HCT116 (cell line): Measurements from ENCODE around the gene COL5A2. TPM values are rescaled to one million over a fixed set of nuclear protein-coding genes. Genes with fewer than 3 reads are reported as not detected.

ENCODE experiments used
- ATAC-seq: fragments of 200-7000 bp; cut with Tn5 transposase; 2 replicates; pipeline ENCODE4 v1.9.1; 2020; ENCODE audit warnings: mild to moderate bottlenecking, moderate library complexity
- BruUV-seq: library from RNA; stranded (reverse); fragments of 400-500 nt; replicated peaks from 2 replicates; lab custom pipeline; 2021; lab: Mats Ljungman, UMichigan
- CTCF ChIA-PET: fragments of 300-600 bp; sonication (Branson Sonifier 250); formaldehyde crosslinking; loops from one replicate; lab custom pipeline; 2021; ENCODE audit warnings: antibody characterized with exemption; lab: Charles Lee
- POLR2A ChIA-PET: fragments of 300-600, 350-600 bp; sonication (Branson Sonifier 250); formaldehyde crosslinking; loops from one replicate; lab custom pipeline; 2021; ENCODE audit warnings: antibody characterized with exemption; lab: Charles Lee
- RAD21 ChIA-PET, 2 experiments: fragments of 300-600 bp; sonication (Branson Sonifier 250); formaldehyde crosslinking; loops; one replicate each; lab custom pipeline; 2023; ENCODE audit warnings: low total read pairs in 2 of 2; ENCODE audit not compliant: uncharacterized antibody in 2 of 2, unreplicated experiment in 2 of 2, low non-redundant PET in 1 of 2; lab: Charles Lee
- DNase-seq: peaks from one replicate; pipeline ENCODE4 v3.0.0-alpha.2; 2010; ENCODE audit warnings: low read depth, low spot score
- H2AFZ ChIP-seq: fragments of 200-600 bp; shearing (Covaris generic), sonication (generic); 2 replicates; pipeline ENCODE4 v1.6.1; 2017; ENCODE audit warnings: low read depth, mixed run types, mixed read lengths, antibody characterized with exemption, low read length; ENCODE audit not compliant: poor library complexity, severe bottlenecking
- H3K27ac ChIP-seq: 2 replicates; pipeline ENCODE4 v1.5.1; 2012; ENCODE audit warnings: low read depth, low read length
- H3K27me3 ChIP-seq: fragments of 200-600 bp; sonication (generic); 2 replicates; pipeline ENCODE4 v1.6.1; 2016; ENCODE audit warnings: mixed run types, low read length, mixed read lengths; ENCODE audit not compliant: insufficient read depth
- H3K36me3 ChIP-seq, 2 experiments: fragments of 200-500 bp in 1 of 2; fragments of 200-600 bp in 1 of 2; sonication (Bioruptor generic) in 1 of 2; sonication (generic) in 1 of 2; 2 replicates each; pipeline versions ENCODE4 v1.5.1 to v1.6.1; 2014 to 2016; ENCODE audit warnings: low read length in 2 of 2, inconsistent platforms in 1 of 2, mixed read lengths in 1 of 2, mixed run types in 1 of 2; ENCODE audit not compliant: insufficient read depth in 2 of 2, control insufficient read depth in 1 of 2
- H3K4me1 ChIP-seq, 2 experiments: fragments of 200-600 bp in 1 of 2; sonication (generic) in 1 of 2; 2 replicates each; pipeline versions ENCODE4 v1.5.1 to v1.6.1; 2012 to 2017; ENCODE audit warnings: low read length in 2 of 2, inconsistent platforms in 1 of 2, mild to moderate bottlenecking in 1 of 2, mixed read lengths in 1 of 2, mixed run types in 1 of 2, moderate library complexity in 1 of 2; ENCODE audit not compliant: insufficient read depth in 2 of 2, control insufficient read depth in 1 of 2
- H3K4me2 ChIP-seq: fragments of 200-600 bp; sonication (generic); 2 replicates; pipeline ENCODE4 v1.6.1; 2017; ENCODE audit warnings: mixed run types, low read length, mixed read lengths
- H3K4me3 ChIP-seq, 2 experiments: fragments of 200-600 bp in 1 of 2; sonication (generic) in 1 of 2; replicated peaks in 1 of 2; 2 replicates each; pipeline ENCODE4 v1.5.1; 2011 to 2016; ENCODE audit warnings: low read length in 2 of 2, control low read depth in 1 of 2, low read depth in 1 of 2, mild to moderate bottlenecking in 1 of 2, mixed read lengths in 1 of 2, mixed run types in 1 of 2
- H3K79me2 ChIP-seq: fragments of 200-600 bp; sonication (generic); 2 replicates; pipeline ENCODE4 v1.6.1; 2017; ENCODE audit warnings: mild to moderate bottlenecking, mixed run types, low read length, moderate library complexity, mixed read lengths; ENCODE audit not compliant: insufficient read depth
- H3K9ac ChIP-seq: fragments of 200-600 bp; sonication (generic); 2 replicates; pipeline ENCODE4 v1.6.1; 2016; ENCODE audit warnings: low read length, mixed read lengths
- H3K9me2 ChIP-seq: fragments of 200-600 bp; sonication (generic), shearing (Covaris generic); 2 replicates; pipeline ENCODE4 v1.6.1; 2017; ENCODE audit warnings: mixed run types, mild to moderate bottlenecking, moderate library complexity; ENCODE audit not compliant: insufficient read depth
- H3K9me3 ChIP-seq, 2 experiments: fragments of 200-500 bp in 1 of 2; fragments of 200-600 bp in 1 of 2; sonication (Bioruptor generic) in 1 of 2; sonication (generic) in 1 of 2; 2 replicates each; pipeline ENCODE4 v1.6.1; 2014 to 2017; ENCODE audit warnings: low read length in 2 of 2, mixed read lengths in 2 of 2, inconsistent platforms in 1 of 2, low read depth in 1 of 2, mild to moderate bottlenecking in 1 of 2, mixed run types in 1 of 2, moderate library complexity in 1 of 2; ENCODE audit not compliant: control insufficient read depth in 1 of 2, insufficient read depth in 1 of 2
- H4K20me1 ChIP-seq: fragments of 200-600 bp; sonication (generic), shearing (Covaris generic); 2 replicates; pipeline ENCODE4 v1.6.1; 2017; ENCODE audit warnings: mixed run types, mild to moderate bottlenecking, moderate library complexity; ENCODE audit not compliant: insufficient read depth
- ATF3 ChIP-seq: IDR thresholded peaks from 2 replicates; pipeline ENCODE4 v1.6.1; 2012
- CEBPB ChIP-seq: IDR thresholded peaks from 2 replicates; pipeline ENCODE4 v1.6.1; 2012; ENCODE audit warnings: low read depth
- CTCF ChIP-seq, 3 experiments: fragments of 200-600 bp in 1 of 3; sonication (generic) in 1 of 3; IDR thresholded peaks in 2 of 3; conservative IDR thresholded peaks in 1 of 3; 2 replicates each; pipeline ENCODE4 v1.5.1; 2012 to 2017; ENCODE audit warnings: low read depth in 2 of 3, low read length in 2 of 3, antibody characterized with exemption in 1 of 3, borderline replicate concordance in 1 of 3, control low read depth in 1 of 3, mild to moderate bottlenecking in 1 of 3, mixed read lengths in 1 of 3, mixed run types in 1 of 3, moderate library complexity in 1 of 3; ENCODE audit not compliant: insufficient read depth in 1 of 3
- EZH2 ChIP-seq: fragments of 200-600 bp; sonication (generic); IDR thresholded peaks from 2 replicates; pipeline ENCODE4 v1.6.1; 2017; ENCODE audit warnings: antibody characterized with exemption, mixed run types
- EZH2phosphoT487 ChIP-seq: fragments of 200-600 bp; IDR thresholded peaks from 2 replicates; pipeline ENCODE4 v1.6.1; 2018; ENCODE audit warnings: antibody characterized with exemption, borderline replicate concordance
- JUND ChIP-seq: IDR thresholded peaks from 2 replicates; pipeline ENCODE4 v1.6.1; 2012
- MAX ChIP-seq: IDR thresholded peaks from 2 replicates; pipeline ENCODE4 v1.6.1; 2012
- POLR2AphosphoS5 ChIP-seq: IDR thresholded peaks from 2 replicates; pipeline ENCODE4 v1.6.1; 2011; ENCODE audit warnings: mild to moderate bottlenecking, low read depth, low read length, moderate library complexity
- RAD21 ChIP-seq: IDR thresholded peaks from 2 replicates; pipeline ENCODE4 v1.6.1; 2012; ENCODE audit warnings: low read depth, mild to moderate bottlenecking
- SP1 ChIP-seq: IDR thresholded peaks from 2 replicates; pipeline ENCODE4 v1.6.1; 2012; ENCODE audit warnings: low read depth
- SRF ChIP-seq: IDR thresholded peaks from 2 replicates; pipeline ENCODE4 v1.6.1; 2012; ENCODE audit warnings: low read depth
- TCF7L2 ChIP-seq: IDR thresholded peaks from 2 replicates; pipeline ENCODE4 v1.7.0; 2011; ENCODE audit warnings: borderline replicate concordance, inconsistent platforms; ENCODE audit not compliant: insufficient read depth, insufficient read length; ENCODE audit errors: extremely low read depth
- ZFX ChIP-seq: fragments of 450-650 bp; IDR thresholded peaks from 2 replicates; pipeline ENCODE4 v1.6.1; 2017
- intact Hi-C: fragments of 100-400 bp; cut with micrococcal nuclease; formaldehyde crosslinking; loops from 2 replicates; pipeline ENCODE4 v1.10.0; 2022
- total RNA-seq: library from RNA; stranded (reverse); gene quantifications from one replicate; pipeline ENCODE4 v1.2.1, GENCODE V29; 2021; ENCODE audit not compliant: unreplicated experiment

COL5A2 gene
- total RNA-seq, 1 experiment from 2014 or later = 2.3 TPM

- TF ChIP-seq SRF (no peak), EZH2 (no peak)
- H3K9ac ChIP-seq = no peak overlapping the region
- H3K79me2 ChIP-seq = no peaks in the 10 kb centered on the region
- intact Hi-C loops = no loop called here
- H4K20me1 ChIP-seq = no peaks in the 10 kb centered on the region
- no peak overlapping the region for H2AFZ ChIP-seq
- no TSS peak for BruUV-seq
- no peaks in the 10 kb centered on the region for H3K27me3 ChIP-seq
- no peak overlapping the region for H3K4me2 ChIP-seq
- no peaks in the 10 kb centered on the region for H3K4me1 ChIP-seq
- no peak overlapping the region for H3K27ac ChIP-seq
- ATAC-seq (no peak), DNase-seq (no peak)
- CTCF ChIA-PET = no interaction called here
- no peaks in the 10 kb centered on the region for H3K36me3 ChIP-seq
- H3K4me3 ChIP-seq = no peak overlapping the region
- no peaks in the 10 kb centered on the region for H3K9me3 ChIP-seq
- no peaks in the 10 kb centered on the region for H3K9me2 ChIP-seq
- RAD21 ChIA-PET = no interaction called here
- POLR2A ChIA-PET = no interaction called here
Measured at GRCh38 chr2:189046320-189046719, 133.2 kb downstream of the COL5A2 start.

- H3K79me2 ChIP-seq = no peaks in the 10 kb centered on the region
- no peak overlapping the region for H3K4me2 ChIP-seq
- no peaks in the 10 kb centered on the region for H3K36me3 ChIP-seq
- H3K9me3 ChIP-seq = no peaks in the 10 kb centered on the region
- H3K27ac ChIP-seq = no peak overlapping the region
- intact Hi-C loops = no loop called here
- DNase-seq (no peak), ATAC-seq (no peak)
- H3K27me3 ChIP-seq = no peaks in the 10 kb centered on the region
- POLR2A ChIA-PET = no interaction called here
- no peaks in the 10 kb centered on the region for H4K20me1 ChIP-seq
- CTCF ChIA-PET = no interaction called here
- no peaks in the 10 kb centered on the region for H3K9me2 ChIP-seq
- TF ChIP-seq ATF3 (no peak), CEBPB (no peak), EZH2phosphoT487 (no peak), POLR2AphosphoS5 (no peak), MAX (no peak), SP1 (no peak), JUND (no peak), ZFX (no peak), CTCF (IDR thresholded peaks at IDR 0.05 in 2 of 3, conservative IDR thresholded peaks at IDR 0.05 in 1 of 3; ENCODE audit: borderline replicate concordance in 1 of 3, insufficient read depth in 1 of 3, low read depth in 2 of 3, low read length in 2 of 3) (no peak), RAD21 (no peak), TCF7L2 (no peak), EZH2 (no peak)
- RAD21 ChIA-PET = no interaction called here
- H3K4me3 ChIP-seq = no peak overlapping the region
- no peak overlapping the region for H2AFZ ChIP-seq
- no peaks in the 10 kb centered on the region for H3K4me1 ChIP-seq
- no TSS peak for BruUV-seq
- H3K9ac ChIP-seq = no peak overlapping the region
Measured at GRCh38 chr2:189045836-189046235, 133.7 kb downstream of the COL5A2 start.
